Fibroblast of lung (primary cell): Measurements from ENCODE around the gene INPP5K. TPM values are rescaled to one million over a fixed set of nuclear protein-coding genes. Genes with fewer than 3 reads are reported as not detected.

ENCODE experiments used
- DNase-seq, 2 donors: peaks; one replicate each; pipeline versions ENCODE4 v3.0.0 to v3.0.0-alpha.2; 2010; ENCODE audit warnings: low read depth in 2 of 2
- H2AFZ ChIP-seq: 2 replicates; pipeline ENCODE4 v1.5.1; 2012; ENCODE audit warnings: low read length, control low read depth, inconsistent platforms
- H3K27ac ChIP-seq: 2 replicates; pipeline ENCODE4 v1.5.1; 2011; ENCODE audit warnings: low read length, control low read depth; ENCODE audit not compliant: insufficient read depth
- H3K27me3 ChIP-seq: 2 replicates; pipeline ENCODE4 v1.5.1; 2011; ENCODE audit warnings: mild to moderate bottlenecking, low read length; ENCODE audit not compliant: control insufficient read depth, insufficient read depth
- H3K36me3 ChIP-seq: 2 replicates; pipeline ENCODE4 v1.5.1; 2011; ENCODE audit warnings: low read length; ENCODE audit not compliant: control insufficient read depth, insufficient read depth
- H3K4me1 ChIP-seq: 2 replicates; pipeline ENCODE4 v1.5.1; 2011; ENCODE audit warnings: low read length; ENCODE audit not compliant: control insufficient read depth, insufficient read depth; ENCODE audit errors: extremely low read depth
- H3K4me2 ChIP-seq: 2 replicates; pipeline ENCODE4 v1.5.1; 2011; ENCODE audit warnings: low read length, control low read depth; ENCODE audit not compliant: insufficient read depth; ENCODE audit errors: extremely low read depth
- H3K4me3 ChIP-seq, 4 experiments: fragments of 200-600 bp in 1 of 4; sonication (generic) in 1 of 4; replicated peaks in 1 of 4; 2 replicates each; pipeline ENCODE4 v1.5.1; 2011 to 2016; ENCODE audit warnings: low read length in 4 of 4, low read depth in 3 of 4, mild to moderate bottlenecking in 3 of 4, control low read depth in 2 of 4, inconsistent platforms in 1 of 4, mixed read lengths in 1 of 4; ENCODE audit not compliant: insufficient read depth in 1 of 4; ENCODE audit errors: control extremely low read depth in 1 of 4
- H3K79me2 ChIP-seq: 2 replicates; pipeline ENCODE4 v1.5.1; 2012; ENCODE audit warnings: mild to moderate bottlenecking, low read length, inconsistent platforms; ENCODE audit not compliant: control insufficient read depth, insufficient read depth
- H3K9ac ChIP-seq: 2 replicates; pipeline ENCODE4 v1.5.1; 2011; ENCODE audit warnings: mild to moderate bottlenecking, low read length, control low read depth; ENCODE audit not compliant: insufficient read depth
- H3K9me3 ChIP-seq: 2 replicates; pipeline ENCODE4 v1.5.1; 2012; ENCODE audit warnings: low read depth, low read length; ENCODE audit not compliant: control insufficient read depth, insufficient read depth
- H4K20me1 ChIP-seq: 2 replicates; pipeline ENCODE4 v1.5.1; 2011; ENCODE audit warnings: low read length; ENCODE audit not compliant: control insufficient read depth, insufficient read depth; ENCODE audit errors: extremely low read depth
- EZH2 ChIP-seq: IDR thresholded peaks from 2 replicates; pipeline ENCODE4 v1.5.1; 2012; ENCODE audit warnings: low read length, control low read depth, mild to moderate bottlenecking; ENCODE audit errors: missing control alignments
- polyA plus RNA-seq, 2 donors: library from polyadenylated mRNA; depleted of rRNA in 1 of 2; stranded (reverse) in 1 of 2; unstranded in 1 of 2; fragments of >200 nt; gene quantifications; 2 replicates each; pipeline ENCODE4 v1.2.1, GENCODE V29; 2011 to 2012; ENCODE audit warnings: missing spikeins in 1 of 2
- total RNA-seq: library from RNA; depleted of rRNA; stranded (reverse); fragments of >200 nt; gene quantifications from 2 replicates; pipeline ENCODE4 v1.2.1, GENCODE V29; 2014
- TF ChIP-seq, protein P1 (sequence below), 2 donors: IDR thresholded peaks in 1 of 2; conservative IDR thresholded peaks in 1 of 2; 1 replicate in 1 of 2; 2 replicates in 1 of 2; pipeline ENCODE4 v1.5.1; 2011 to 2012; ENCODE audit warnings: low read length in 2 of 2, control low read depth in 1 of 2, inconsistent platforms in 1 of 2, low read depth in 1 of 2, mild to moderate bottlenecking in 1 of 2

Gene INPP5K
- total and polyA plus RNA-seq, 2 donors (not counting 1 experiment from before 2014, with no cell fraction given) = 21.0 to 34.5 TPM

DNA sequence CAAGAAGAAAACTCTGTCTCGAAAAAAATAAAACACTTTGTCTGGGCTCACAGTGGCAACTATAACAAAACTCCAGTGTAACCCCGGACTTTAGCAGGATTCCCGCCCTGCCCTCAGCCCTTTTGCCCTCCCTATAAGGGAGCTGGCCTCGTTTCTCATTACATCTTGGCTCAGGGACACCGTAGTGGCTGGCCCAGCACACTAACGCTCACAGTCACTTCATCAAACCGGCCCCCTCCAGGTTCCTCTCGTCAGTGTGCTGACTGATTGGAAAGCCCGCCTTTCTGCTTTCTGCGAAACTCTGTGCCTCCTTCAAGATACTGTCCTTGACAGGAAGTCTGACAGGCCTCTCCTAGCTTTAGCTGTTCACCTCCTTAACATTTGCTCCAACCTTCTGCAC, 12.7 kb downstream of the INPP5K start:
- no peaks in the 10 kb centered on the region for H3K27me3 ChIP-seq
- no peak overlapping the region for H3K27ac ChIP-seq
- H3K4me1 ChIP-seq = no peaks in the 10 kb centered on the region
- H3K9me3 ChIP-seq = no peaks in the 10 kb centered on the region
- no peak overlapping the region for H3K4me3 ChIP-seq
- no peaks in the 10 kb centered on the region for H3K79me2 ChIP-seq
- no peak overlapping the region for H3K9ac ChIP-seq
- no peak for TF ChIP-seq EZH2
- TF ChIP-seq, protein P1, sequence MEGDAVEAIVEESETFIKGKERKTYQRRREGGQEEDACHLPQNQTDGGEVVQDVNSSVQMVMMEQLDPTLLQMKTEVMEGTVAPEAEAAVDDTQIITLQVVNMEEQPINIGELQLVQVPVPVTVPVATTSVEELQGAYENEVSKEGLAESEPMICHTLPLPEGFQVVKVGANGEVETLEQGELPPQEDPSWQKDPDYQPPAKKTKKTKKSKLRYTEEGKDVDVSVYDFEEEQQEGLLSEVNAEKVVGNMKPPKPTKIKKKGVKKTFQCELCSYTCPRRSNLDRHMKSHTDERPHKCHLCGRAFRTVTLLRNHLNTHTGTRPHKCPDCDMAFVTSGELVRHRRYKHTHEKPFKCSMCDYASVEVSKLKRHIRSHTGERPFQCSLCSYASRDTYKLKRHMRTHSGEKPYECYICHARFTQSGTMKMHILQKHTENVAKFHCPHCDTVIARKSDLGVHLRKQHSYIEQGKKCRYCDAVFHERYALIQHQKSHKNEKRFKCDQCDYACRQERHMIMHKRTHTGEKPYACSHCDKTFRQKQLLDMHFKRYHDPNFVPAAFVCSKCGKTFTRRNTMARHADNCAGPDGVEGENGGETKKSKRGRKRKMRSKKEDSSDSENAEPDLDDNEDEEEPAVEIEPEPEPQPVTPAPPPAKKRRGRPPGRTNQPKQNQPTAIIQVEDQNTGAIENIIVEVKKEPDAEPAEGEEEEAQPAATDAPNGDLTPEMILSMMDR (conservative IDR thresholded peaks at IDR 0.05 in 1 of 2, IDR thresholded peaks at IDR 0.05 in 1 of 2; ENCODE audit: low read depth in 1 of 2, low read length in 2 of 2) = no peak
- no peaks in the 10 kb centered on the region for H3K36me3 ChIP-seq
- H4K20me1 ChIP-seq = no peaks in the 10 kb centered on the region
- H3K4me2 ChIP-seq = no peak overlapping the region
- DNase-seq = no peak
- no peak overlapping the region for H2AFZ ChIP-seq

DNA sequence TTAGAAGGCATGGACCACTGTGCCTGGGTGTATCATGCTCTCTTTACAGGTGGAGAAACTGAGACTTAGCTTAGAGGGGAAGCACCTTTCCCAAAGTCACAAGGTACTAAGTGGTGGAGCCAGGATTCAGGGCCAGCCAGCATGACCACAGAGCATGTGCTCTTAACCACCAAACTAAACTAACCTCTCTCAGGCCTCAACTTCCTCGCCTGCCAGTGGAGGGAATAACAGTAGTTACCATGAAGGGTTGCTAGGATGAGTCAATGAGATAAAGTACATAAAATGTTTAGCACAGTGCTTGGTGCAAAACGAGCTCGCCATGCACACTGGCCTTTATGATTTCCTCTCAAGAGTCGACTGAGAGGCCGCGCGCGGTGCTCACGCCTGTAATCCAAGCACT, 17.5 kb downstream of the INPP5K start:
- H3K4me3 ChIP-seq = no peak overlapping the region
- H2AFZ ChIP-seq = no peak overlapping the region
- H3K9ac ChIP-seq = no peak overlapping the region
- H3K9me3 ChIP-seq = no peaks in the 10 kb centered on the region
- H3K27me3 ChIP-seq = no peaks in the 10 kb centered on the region
- peak; percentile 50 to 79 for DNase-seq
- no peak overlapping the region for H3K4me2 ChIP-seq
- H3K4me1 ChIP-seq = no peaks in the 10 kb centered on the region
- no peak overlapping the region for H3K27ac ChIP-seq
- H3K36me3 ChIP-seq = peaks cover 6% of the 10 kb centered on the region
- H3K79me2 ChIP-seq = no peaks in the 10 kb centered on the region
- TF ChIP-seq EZH2 = no peak
- TF ChIP-seq, protein P1 (conservative IDR thresholded peaks at IDR 0.05 in 1 of 2, IDR thresholded peaks at IDR 0.05 in 1 of 2; ENCODE audit: low read depth in 1 of 2, low read length in 2 of 2) = no peak
- H4K20me1 ChIP-seq = no peaks in the 10 kb centered on the region

DNA sequence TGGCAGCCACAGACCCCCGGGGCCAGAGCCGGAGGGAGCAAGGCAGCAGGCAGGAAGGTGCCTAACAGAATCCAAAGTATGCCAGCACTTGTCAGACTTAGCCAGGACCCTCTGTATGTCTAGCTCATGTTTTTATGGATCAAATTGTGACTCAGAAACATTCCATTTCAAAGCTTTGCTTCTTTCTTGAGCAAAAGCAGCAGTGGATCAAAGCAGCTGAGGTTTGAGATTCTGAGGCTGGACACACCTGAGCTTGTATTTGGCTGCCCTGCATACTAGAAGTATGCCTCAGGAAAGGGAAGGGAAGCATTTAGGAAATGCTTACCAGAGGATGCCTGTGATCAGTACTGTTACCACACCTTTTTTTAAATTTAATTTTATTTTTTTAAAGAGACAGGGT, 18.2 kb downstream of the INPP5K start:
- Histone ChIP-seq H3K79me2 (no peaks in the 10 kb centered on the region), H3K4me2 (no peak overlapping the region), H3K9me3 (no peaks in the 10 kb centered on the region), H3K4me3 (no peak overlapping the region), H3K27ac (no peak overlapping the region), H3K4me1 (no peaks in the 10 kb centered on the region), H4K20me1 (no peaks in the 10 kb centered on the region), H3K9ac (no peak overlapping the region), H2AFZ (no peak overlapping the region), H3K36me3 (peaks cover 6% of the 10 kb centered on the region), H3K27me3 (no peaks in the 10 kb centered on the region)
- TF ChIP-seq, protein P1 (conservative IDR thresholded peaks at IDR 0.05 in 1 of 2, IDR thresholded peaks at IDR 0.05 in 1 of 2; ENCODE audit: low read depth in 1 of 2, low read length in 2 of 2) = no peak
- TF ChIP-seq EZH2 = no peak
- no peak for DNase-seq
